T follicular helper cell (primary cell): ENCODE measurements around the gene ATRN.
"Not testable (repeated sequence)": the region's sequence is repeated elsewhere in the genome, so short reads cannot be mapped to it uniquely, and the experiment has no call there.

ENCODE experiments used
- DNase-seq: peaks from one replicate; pipeline ENCODE4 v3.0.0-alpha.2; 2020; ENCODE audit warnings: low read depth

ATRN gene

DNA sequence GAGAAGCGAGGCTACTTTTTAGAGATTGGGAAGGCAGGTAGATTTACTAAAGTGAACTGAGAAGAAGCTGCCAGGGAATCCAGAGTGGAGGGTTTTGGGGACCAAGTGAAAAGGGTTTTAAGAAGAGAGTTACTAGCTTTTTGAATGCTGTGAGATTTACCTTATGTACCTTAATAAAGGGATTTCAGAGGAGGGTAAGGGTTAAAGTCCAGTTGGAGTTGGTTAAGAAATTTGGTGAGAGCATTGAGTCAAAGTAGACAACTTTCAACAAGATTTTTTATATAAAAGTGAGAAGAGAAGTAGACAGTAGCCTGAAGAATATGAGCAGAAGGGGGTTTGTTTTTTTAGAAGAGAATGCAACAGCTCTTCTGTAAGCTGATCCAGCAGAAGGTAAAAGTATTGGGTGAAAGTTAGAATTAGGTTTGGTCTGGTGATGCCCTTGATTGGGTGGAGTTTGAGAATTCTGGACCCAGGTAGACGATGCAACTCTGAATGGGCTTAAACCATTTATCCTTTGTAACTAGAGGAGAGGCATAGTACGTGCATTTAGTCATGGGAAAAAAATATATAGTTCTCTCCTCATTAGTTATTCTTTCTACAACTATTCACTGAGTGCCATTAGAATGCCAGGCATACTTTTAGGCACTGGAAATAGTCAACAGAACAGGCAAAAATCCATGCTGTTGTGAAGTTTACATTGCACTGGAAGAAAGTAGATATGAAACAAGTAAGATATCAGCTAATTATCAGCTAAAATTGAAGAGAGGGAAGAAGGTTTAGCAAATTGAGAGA lies 44.8 kb downstream of the ATRN start:
- DNase-seq = no peak

DNA sequence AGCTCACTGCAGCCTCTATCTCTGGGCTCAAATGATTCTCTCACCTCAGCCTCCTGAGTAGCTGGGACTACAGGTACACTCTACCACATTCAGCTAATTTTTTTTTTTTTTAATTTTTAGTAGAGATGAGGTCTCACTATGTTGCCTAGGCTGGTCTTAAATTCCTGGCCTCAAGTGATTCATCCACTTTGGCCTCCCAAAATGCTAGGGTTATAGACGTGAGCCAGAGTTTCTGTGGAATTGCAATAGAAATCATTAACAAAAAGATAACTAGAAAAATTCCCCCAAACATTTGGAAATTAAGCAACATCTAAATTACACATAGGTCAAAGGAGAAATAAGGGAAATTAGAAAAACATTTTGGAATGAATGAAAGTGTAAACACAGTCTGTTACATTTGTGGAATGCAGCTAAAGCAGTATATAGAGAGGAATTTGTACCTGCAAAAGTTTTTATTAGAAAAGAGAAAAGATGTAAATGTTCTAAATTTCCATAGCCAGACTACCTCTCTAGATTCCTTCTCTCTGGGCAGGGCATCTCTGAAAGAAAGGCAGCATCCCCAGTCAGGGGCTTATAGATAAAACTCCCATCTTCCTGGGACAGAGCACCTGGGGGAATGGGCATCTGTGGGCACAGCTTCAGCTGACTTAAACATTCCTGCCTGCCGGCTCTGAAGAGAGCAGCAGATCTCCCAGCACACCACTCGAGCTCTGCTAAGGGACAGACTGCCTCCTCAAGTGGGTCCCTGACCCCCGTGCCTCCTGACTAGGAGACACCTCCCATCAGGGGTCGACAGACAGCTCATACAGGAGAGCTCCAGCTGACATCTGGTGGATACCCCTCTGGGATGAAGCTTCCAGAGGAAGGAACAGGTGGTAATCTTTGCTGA lies 51.3 kb downstream of the ATRN start:
- no peak for DNase-seq

DNA sequence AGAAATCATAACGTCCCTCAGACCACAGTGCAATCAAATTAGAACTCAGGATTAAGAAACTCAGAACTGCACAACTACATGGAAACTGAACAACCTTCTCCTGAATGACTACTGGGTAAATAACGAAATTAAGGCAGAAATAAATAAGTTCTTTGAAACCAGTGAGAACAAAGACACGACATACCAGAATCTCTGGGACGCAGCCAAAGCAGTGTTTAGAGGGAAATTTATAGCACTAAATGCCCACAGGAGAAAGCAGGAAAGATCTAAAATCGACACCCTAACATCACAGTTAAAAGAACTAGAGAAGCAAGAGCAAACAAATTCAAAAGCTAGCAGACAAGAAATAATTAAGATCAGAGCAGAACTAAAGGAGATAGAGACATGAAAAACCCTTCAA lies 53.9 kb downstream of the ATRN start:
- DNase-seq = not testable (repeated sequence)

DNA sequence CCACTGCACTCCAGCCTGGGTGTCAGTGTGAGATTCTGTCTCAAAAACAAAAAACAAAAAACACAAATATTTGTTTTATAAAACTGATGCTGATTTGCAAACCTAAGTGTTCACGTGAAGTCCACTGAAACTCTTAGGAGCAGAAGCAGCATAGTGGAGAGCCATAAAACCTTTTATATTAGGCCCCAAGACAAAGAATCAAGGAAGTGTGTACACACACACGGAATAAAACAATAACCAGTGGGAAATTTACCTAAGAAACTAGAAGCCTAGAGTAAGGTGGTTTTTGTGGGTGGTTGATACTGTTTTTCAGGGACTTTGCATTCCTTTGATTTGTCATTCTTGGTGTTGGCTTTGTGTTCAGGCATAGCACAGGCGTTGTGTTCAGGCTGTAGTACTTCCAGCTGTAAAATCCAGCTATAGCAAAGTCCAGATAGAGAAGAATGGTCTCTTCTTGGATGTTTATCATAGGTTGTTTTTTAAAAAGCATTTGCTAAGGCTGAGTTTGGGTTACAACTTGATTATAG lies 61.3 kb downstream of the ATRN start:
- DNase-seq = no peak

DNA sequence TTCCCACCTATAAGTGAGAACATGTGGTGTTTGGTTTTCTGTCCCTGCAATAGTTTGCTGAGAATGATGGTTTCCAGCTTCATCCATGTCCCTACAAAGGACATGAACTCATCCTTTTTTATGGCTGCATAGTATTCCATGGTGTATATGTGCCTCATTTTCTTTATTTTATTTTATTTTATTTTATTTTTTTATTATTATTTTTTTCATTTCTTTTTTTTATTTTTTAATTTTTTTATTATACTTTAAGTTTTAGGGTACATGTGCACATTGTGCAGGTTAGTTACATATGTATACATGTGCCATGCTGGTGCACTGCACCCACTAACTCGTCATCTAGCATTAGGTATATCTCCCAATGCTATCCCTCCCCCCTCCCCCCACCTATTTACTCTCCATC lies 66.9 kb downstream of the ATRN start:
- DNase-seq = not testable (repeated sequence)

DNA sequence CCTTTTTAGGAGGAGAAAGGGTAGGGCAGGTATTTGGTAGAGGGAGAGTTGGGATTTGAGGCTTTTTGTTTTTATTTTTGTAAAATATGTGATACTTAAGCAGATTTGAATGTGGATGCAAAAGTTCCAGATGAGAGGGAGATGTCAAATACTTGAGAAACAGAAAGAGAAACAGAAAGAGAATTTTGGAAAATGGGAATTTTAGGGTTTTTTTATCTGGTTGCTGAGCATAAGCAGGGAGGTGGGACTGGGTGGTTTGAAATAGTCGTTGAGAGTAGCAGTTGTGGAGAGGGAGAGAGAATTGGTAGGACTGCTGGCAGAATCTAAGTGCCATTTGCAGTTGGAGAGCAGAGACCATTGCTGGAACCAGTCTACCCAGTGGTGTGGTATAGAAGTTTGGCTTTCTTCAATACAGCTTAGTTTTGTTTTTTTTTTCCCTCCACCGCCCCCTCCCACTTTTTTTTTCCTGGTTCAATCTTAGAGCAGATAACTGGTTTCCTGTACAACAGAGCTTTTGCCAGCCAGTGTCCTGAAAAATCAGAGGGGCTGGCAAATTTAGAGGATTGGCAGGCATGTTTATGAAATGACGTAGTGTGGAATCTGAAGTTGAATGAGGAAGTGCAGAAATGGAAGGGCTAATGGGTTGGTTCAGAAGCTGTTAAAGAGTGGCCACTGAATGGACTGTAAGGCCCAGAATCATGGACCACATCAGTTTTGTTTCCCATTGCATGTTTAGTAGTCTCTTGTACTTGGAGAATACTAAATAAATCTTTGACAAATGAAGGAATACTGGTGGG lies 68.7 kb downstream of the ATRN start:
- DNase-seq = no peak

DNA sequence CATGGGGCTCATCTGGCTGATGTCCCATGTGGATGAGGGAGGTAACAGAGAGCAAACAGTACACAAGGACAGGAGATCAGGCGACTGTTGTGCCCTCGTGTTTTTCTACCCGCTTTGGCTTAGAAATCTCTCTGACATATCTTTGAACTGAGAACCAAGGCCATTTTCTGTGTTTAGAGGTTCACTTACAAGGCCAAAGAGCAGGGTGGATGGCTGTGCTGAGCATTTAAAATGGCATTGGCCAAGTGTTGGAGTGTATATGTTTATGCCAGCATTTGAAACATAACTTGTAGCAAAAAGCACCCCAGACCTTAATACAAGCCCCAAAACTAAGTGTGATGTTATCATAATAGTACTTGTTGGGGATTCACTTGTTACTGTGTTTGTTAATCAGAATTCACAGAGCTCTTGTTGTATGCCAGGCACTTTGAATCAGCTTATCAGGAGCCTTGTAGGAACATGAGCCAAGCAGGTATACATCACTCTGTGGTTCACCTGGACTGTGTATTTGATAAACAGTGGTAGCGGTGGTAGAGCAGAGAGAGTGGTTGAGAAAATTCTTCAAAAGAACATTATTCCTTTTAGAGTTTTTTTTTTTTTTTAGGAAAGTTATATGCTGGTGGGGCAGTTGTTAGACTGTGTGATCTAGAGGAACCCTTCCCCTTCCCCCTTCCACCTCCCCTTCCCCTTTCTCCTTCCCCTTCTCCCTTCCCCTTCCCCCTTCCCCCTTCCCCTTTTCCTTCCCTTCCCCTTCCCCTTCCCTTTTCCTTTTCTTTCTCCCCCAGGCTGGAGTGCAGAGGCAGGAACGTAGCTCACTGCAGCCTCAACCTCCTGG lies 71.3 kb downstream of the ATRN start:
- no peak for DNase-seq

DNA sequence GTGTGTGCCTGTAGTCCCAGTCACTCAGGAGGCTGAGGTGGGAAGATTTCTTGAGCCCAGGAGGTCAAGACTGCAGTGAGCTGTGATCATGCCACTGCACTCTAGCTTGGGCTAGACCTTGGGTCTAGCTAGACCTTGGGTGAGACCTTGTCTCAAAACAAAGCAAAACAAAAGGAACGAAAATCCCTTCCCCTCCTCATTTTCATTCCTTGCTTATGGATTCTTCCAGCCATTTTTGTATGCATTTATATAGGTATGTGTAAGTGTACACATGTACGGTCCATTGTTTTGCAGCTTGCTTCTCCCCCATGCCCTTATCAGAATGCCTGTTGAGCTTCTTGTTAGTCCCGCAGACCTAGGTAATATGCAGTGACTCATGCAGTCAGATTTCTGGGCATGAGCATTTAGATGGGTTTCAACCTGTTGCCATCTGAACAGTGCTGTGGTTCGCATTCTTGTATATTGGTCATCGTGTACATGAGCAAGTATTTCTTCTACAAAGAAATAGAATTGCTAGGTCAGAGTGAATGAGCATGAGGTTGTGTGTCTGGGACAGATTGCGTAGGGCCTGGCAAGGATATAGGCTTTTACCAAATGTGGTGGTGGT lies 73.2 kb downstream of the ATRN start:
- DNase-seq = no peak

DNA sequence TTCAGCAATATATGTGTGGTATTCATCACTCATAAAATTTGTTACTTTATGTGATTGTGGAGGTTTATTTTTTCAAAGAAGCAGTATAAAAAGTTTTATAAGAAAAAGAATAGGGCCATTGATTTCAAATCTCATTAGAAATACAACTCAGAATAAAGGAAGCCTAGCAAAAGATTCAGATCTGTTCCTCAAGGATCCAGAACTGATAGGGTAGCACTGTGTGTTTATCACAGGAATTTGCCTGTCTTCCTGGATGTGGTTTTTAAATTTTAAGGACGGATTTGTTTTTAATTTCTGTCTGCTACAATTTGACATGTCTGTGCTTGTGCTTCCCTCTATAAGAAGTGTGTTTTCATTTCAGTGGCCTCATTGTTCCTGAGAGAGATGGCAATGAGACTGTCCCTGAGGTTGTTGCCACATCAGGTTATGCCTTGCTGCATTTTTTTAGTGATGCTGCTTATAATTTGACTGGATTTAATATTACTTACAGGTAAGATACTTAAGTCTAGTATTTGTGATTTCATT lies 74.6 kb downstream of the ATRN start:
- DNase-seq = no peak

DNA sequence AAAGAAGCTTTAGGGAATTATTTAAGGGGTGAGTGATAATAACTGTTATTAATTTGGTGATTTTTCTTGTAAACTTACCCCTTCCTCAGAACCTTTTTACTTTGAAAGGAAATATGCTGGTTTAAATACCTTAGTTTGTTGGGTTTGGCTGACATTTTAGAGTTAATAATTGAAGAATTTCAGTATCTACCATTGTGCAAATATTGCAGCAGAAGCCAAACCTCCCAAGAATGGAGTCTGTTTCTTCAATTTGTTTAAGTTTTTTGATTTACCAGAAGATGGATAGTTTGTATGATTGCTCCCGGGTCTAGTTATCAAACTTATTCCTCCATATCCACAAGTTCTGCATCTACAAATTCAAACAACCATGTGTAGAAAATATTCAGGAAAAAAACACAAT lies 77.1 kb downstream of the ATRN start:
- no peak for DNase-seq

DNA sequence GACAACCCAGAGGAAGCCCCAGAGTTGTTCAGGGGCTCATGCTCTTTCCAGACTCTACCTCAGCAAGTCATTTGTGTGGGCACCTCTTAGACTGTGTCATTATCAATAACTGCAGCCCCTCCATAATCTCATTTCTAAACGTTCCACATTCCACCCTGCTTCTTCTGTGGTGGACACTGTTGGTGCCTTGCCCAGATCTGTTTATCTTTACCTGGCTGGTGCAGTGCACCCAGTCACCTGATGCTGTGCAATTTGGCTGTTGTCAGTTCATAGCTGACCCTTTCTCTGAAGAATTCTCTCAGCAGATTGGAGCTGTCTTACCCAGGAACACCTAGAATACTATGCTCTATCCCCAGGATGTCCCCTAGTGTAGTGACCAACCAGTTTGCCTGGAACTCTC lies 80.0 kb downstream of the ATRN start:
- DNase-seq = no peak

DNA sequence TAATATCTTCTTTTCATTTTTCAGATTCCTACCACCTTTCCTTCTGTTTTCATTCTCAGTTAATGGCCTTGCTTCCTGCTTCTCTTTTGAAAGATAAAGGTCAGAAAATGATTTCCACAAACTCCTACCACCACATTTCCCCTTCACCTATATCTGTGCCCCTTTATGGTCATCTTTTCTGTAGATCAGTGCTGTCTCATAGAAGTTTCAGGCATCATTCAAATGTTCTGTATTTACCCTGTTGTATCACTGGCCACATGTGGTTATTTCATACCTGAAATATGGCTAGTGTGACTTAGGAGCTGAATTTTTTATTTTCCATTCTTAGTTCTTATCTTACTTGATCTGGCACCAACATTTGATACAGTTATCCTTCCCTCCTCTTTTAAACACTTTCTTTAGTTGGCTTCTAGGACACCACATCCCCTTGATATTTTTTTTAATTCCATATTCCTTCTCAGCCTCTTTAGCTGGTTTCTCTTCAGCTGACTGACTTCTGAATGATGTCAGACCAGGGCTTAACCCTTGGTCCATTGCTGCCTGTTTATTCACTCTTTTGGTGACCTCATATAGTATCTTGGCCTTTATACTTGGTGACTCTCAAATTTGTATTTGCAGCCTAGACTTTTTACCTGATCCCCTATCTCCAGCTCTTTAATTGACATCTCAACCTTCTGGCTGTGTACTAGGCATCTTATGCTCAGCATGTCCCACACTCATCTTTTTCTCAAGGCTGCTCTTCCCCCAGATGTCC lies 81.0 kb downstream of the ATRN start:
- DNase-seq = no peak

DNA sequence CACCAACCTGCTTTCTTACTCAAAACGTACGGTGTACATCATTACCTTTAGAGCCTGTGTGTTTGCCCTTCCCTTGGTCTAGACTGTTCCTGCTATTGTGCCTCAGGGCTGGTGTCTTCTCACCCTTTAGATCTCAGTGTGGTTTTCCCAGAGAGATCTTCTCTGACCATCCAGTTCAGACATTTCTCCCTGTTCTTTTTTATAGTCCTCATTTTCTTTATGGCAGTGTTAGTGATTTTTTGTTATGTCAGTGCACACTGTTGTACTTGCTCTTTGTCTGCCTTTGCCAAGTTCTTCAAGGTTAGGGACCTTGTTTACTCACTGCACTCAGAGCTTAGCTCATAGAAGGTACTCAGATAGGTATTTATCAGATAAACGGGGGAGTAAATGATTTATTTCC lies 82.8 kb downstream of the ATRN start:
- no peak for DNase-seq

DNA sequence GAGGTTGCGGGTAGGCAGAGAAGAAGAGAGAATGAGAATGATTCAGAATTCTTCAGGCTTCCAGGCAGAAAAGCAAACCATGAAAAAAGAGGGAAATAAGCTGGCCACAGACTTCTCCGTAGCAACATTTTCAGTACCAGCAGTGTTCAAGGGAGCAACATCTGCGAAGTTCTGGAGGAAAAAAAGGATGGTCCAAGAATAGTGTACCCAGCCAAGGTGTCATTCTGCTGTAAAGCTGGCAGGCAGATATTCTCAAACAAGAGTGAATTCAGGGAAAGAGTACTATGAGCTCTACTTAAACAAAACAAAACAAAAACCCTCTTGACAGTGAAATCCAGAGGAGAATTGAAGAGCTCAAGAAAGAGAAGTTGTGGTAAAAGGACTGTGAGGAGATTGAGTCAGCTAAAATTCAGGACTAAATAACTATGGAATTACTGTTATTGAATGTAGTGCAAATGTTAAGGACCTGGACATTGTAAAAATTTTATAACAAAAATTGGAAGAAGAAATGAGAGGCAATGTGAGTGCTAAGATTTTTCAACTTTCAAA lies 86.5 kb downstream of the ATRN start:
- no peak for DNase-seq

DNA sequence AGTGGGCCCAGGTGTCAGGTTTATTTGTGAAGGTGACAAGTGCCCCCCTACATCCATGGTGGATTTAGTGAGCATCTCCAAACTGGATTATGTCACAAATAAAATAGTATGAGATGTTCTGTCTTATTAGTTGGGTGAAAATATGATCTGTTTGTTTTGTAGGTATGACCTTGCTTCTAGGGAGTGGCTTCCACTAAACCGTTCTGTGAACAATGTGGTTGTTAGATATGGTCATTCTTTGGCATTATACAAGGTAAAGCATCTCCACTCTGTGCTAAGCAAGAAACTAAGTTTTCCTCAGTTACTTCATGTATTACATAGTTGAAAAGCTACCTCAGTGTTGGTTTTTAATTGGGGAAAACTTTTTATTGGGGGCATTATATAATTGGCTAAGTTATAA lies 88.4 kb downstream of the ATRN start:
- DNase-seq = no peak

DNA sequence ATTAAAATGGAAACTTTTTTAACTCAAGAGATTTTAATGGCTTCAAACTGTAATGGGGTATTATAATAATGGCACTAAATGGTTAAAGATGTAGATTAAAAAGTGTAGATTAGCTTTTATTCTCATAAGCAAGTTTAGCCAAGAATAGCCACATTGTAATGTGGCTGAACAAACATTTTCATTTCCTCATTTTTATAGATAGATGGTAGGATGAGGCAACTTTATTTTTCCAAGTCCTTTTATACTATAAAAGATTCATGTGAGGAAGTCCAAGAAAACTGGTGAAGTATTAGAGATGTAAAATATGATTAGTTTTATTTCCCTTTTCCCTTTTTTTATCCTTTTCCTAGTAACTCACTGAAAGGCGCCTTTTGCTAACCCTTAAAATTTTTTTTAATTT lies 88.8 kb downstream of the ATRN start:
- no peak for DNase-seq

DNA sequence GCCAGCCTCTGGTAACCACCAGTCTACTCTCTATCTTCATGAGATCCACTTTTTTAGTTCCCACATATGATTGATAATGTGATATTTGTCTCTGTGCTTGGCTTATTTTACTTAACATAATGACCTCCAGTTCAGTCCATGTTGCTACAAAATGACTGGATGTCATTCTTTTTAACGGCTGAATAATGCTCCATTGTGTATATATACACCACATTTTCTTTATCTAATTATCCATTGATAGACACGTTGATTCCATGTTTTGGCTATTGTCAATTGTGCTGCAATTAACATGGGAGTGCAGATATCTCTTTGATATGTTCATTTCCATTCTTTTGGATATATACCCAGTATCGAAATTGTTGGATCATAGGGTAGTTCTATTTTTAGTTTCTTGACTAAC lies 89.3 kb downstream of the ATRN start:
- no peak for DNase-seq

DNA sequence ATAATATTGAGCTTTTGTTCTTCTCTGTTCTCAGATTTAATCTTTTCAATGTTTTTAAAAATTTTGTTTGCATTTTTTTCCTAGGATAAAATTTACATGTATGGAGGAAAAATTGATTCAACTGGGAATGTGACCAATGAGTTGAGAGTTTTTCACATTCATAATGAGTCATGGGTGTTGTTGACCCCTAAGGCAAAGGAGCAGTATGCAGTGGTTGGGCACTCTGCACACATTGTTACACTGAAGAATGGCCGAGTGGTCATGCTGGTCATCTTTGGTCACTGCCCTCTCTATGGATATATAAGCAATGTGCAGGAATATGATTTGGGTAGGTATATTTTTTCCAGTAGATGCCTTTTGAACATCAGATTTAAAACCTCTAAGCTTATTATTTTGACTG lies 89.8 kb downstream of the ATRN start:
- no peak for DNase-seq

DNA sequence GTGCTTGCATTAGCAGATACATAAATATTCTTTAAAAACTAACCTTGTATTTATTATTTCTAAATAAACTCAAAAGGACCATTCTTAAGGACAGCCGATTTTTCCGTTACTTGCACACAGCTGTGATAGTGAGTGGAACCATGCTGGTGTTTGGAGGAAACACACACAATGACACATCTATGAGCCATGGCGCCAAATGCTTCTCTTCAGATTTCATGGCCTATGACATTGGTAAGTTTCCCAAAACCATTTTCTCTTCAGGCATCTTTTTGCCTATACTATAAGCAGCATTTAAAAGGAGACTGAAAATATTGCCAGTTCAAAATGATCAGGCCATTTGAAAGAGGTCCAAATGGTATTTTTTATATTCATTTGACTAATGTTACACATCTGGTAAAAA lies 92.3 kb downstream of the ATRN start:
- no peak for DNase-seq
